ENCODE measurements around the gene CEP164.

DNA sequence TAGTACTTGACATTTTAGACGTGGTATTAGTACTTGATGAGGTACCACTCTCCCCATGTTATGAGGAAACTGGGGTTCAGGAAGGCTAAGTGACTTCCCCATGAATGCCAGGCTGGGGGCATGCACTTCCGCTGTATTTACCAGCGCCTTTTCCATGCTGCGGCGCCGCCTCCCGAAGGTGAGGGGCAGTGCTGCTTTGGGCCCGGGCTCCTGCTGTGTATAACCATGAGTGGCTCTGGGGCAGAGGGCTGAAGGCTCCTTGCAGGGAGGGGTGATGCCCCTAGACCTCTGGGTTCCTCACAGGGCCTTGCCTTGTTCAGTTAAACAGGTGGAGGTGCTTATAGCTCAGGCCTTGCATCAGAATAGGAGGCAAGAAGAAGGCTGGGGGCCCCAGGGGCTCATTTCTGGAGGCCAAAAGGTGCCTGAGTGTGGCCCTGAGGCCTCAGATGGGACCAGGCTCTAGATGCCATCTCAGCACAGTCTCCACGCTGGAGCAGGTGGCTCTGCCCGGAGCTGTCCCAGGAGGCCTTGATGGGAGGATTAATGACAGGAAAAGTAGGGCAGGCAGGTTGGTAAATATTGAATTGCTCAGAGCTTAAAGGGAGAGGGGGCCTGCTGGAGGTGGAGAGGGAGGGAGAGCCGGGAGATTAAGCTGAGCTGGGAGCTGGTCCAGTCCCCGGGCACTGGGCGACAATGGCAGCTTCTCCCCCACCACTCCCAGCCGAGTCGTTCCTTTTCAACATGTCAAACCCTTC lies 129.6 kb downstream of the CEP164 start:
- TF ChIP-seq, protein P1, sequence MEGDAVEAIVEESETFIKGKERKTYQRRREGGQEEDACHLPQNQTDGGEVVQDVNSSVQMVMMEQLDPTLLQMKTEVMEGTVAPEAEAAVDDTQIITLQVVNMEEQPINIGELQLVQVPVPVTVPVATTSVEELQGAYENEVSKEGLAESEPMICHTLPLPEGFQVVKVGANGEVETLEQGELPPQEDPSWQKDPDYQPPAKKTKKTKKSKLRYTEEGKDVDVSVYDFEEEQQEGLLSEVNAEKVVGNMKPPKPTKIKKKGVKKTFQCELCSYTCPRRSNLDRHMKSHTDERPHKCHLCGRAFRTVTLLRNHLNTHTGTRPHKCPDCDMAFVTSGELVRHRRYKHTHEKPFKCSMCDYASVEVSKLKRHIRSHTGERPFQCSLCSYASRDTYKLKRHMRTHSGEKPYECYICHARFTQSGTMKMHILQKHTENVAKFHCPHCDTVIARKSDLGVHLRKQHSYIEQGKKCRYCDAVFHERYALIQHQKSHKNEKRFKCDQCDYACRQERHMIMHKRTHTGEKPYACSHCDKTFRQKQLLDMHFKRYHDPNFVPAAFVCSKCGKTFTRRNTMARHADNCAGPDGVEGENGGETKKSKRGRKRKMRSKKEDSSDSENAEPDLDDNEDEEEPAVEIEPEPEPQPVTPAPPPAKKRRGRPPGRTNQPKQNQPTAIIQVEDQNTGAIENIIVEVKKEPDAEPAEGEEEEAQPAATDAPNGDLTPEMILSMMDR (IDR thresholded peaks at IDR 0.05; ENCODE audit: control extremely low read depth in 1 of 3, insufficient read depth in 1 of 3, low read depth in 1 of 3, low read length in 3 of 3): no peak
- TF ChIP-seq, protein P2, sequence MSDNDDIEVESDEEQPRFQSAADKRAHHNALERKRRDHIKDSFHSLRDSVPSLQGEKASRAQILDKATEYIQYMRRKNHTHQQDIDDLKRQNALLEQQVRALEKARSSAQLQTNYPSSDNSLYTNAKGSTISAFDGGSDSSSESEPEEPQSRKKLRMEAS (IDR thresholded peaks at IDR 0.05): no peak
- no peak for TF ChIP-seq MAFK (IDR thresholded peaks at IDR 0.05; ENCODE audit: low read depth, low read length)
